Mononuclear cell (primary cell): ENCODE data around the gene SV2C. TPM values are rescaled to one million over a fixed set of nuclear protein-coding genes. Genes with fewer than 3 reads are reported as not detected.
"Not testable (repeated sequence)": the region's sequence is repeated elsewhere in the genome, so short reads cannot be mapped to it uniquely, and the experiment has no call there.

Experiments
- H3K27me3 ChIP-seq: 2 replicates; pipeline ENCODE4 v1.6.0; 2011; ENCODE audit warnings: low read length, control low read depth; ENCODE audit not compliant: insufficient read depth
- H3K4me1 ChIP-seq: 2 replicates; pipeline ENCODE4 v1.5.1; 2011; ENCODE audit warnings: mild to moderate bottlenecking, low read length, control low read depth; ENCODE audit not compliant: insufficient read depth
- H3K4me3 ChIP-seq: 2 replicates; pipeline ENCODE4 v1.5.1; 2011; ENCODE audit warnings: mild to moderate bottlenecking, low read length, moderate library complexity
- H3K9me3 ChIP-seq: 2 replicates; pipeline ENCODE4 v1.5.1; 2011; ENCODE audit warnings: low read depth, mild to moderate bottlenecking, control low read depth, low read length
- total RNA-seq: library from RNA; depleted of rRNA; stranded (reverse); fragments of >200 nt; gene quantifications from one replicate; pipeline ENCODE4 v1.2.3, GENCODE V29; 2012

Gene SV2C
- total RNA-seq, 1 donor: under 0.01 TPM

- Histone ChIP-seq H3K4me3 (no peak overlapping the region), H3K9me3 (no peaks in the 10 kb centered on the region), H3K27me3 (no peaks in the 10 kb centered on the region), H3K4me1 (peaks cover 42% of the 10 kb centered on the region)
These were observed 209.6 kb downstream of the SV2C start for GRCh38 chr5:76292620-76293322.

GRCh38 chr5:76294573-76294972 lies 211.4 kb downstream of the SV2C start:
- no peaks in the 10 kb centered on the region for H3K27me3 ChIP-seq
- H3K4me3 ChIP-seq: no peak overlapping the region
- no peaks in the 10 kb centered on the region for H3K9me3 ChIP-seq
- H3K4me1 ChIP-seq: peaks cover 42% of the 10 kb centered on the region

GRCh38 chr5:76298852-76299251 lies 215.7 kb downstream of the SV2C start:
- no peak overlapping the region for H3K4me3 ChIP-seq
- no peaks in the 10 kb centered on the region for H3K27me3 ChIP-seq
- no peaks in the 10 kb centered on the region for H3K9me3 ChIP-seq
- H3K4me1 ChIP-seq: peaks cover 27% of the 10 kb centered on the region

- H3K9me3 ChIP-seq: no peaks in the 10 kb centered on the region
- peaks cover 27% of the 10 kb centered on the region for H3K4me1 ChIP-seq
- no peak overlapping the region for H3K4me3 ChIP-seq
- no peaks in the 10 kb centered on the region for H3K27me3 ChIP-seq
These were observed 216.4 kb downstream of the SV2C start for GRCh38 chr5:76299592-76299991.

- not testable (repeated sequence) for H3K27me3 ChIP-seq, H3K9me3 ChIP-seq, H3K4me3 ChIP-seq
- H3K4me1 ChIP-seq: peaks cover 35% of the 10 kb centered on the region
These were observed 218.7 kb downstream of the SV2C start for GRCh38 chr5:76301932-76302331.

GRCh38 chr5:76302661-76303060 lies 219.5 kb downstream of the SV2C start:
- not testable (repeated sequence) for H3K4me3 ChIP-seq, H3K9me3 ChIP-seq, H3K27me3 ChIP-seq
- H3K4me1 ChIP-seq: peaks cover 35% of the 10 kb centered on the region

GRCh38 chr5:76303921-76304320 lies 220.7 kb downstream of the SV2C start:
- Histone ChIP-seq H3K4me3 (no peak overlapping the region), H3K4me1 (peaks cover 35% of the 10 kb centered on the region), H3K9me3 (no peaks in the 10 kb centered on the region), H3K27me3 (no peaks in the 10 kb centered on the region)

GRCh38 chr5:76305269-76305668 lies 222.1 kb downstream of the SV2C start:
- no peaks in the 10 kb centered on the region for H3K27me3 ChIP-seq
- H3K4me3 ChIP-seq: no peak overlapping the region
- no peaks in the 10 kb centered on the region for H3K9me3 ChIP-seq
- peaks cover 35% of the 10 kb centered on the region for H3K4me1 ChIP-seq

GRCh38 chr5:76305775-76306174 lies 222.6 kb downstream of the SV2C start:
- no peak overlapping the region for H3K4me3 ChIP-seq
- H3K4me1 ChIP-seq: peaks cover 35% of the 10 kb centered on the region
- H3K9me3 ChIP-seq: no peaks in the 10 kb centered on the region
- no peaks in the 10 kb centered on the region for H3K27me3 ChIP-seq

- H3K4me3 ChIP-seq: no peak overlapping the region
- H3K4me1 ChIP-seq: peaks cover 11% of the 10 kb centered on the region
- no peaks in the 10 kb centered on the region for H3K9me3 ChIP-seq
- H3K27me3 ChIP-seq: no peaks in the 10 kb centered on the region
These were observed 227.0 kb downstream of the SV2C start for GRCh38 chr5:76310208-76310607.

GRCh38 chr5:76312783-76313182 lies 229.6 kb downstream of the SV2C start:
- Histone ChIP-seq H3K4me3 (no peak overlapping the region), H3K4me1 (no peaks in the 10 kb centered on the region)

GRCh38 chr5:76314643-76315042 lies 231.5 kb downstream of the SV2C start:
- no peak overlapping the region for H3K4me3 ChIP-seq
- no peaks in the 10 kb centered on the region for H3K9me3 ChIP-seq
- peaks cover 4% of the 10 kb centered on the region for H3K4me1 ChIP-seq
- no peaks in the 10 kb centered on the region for H3K27me3 ChIP-seq

More at GRCh38 chr5:76312783-76313182, 229.6 kb downstream of the SV2C start:
- H3K27me3 ChIP-seq: no peaks in the 10 kb centered on the region
- H3K9me3 ChIP-seq: no peaks in the 10 kb centered on the region

GRCh38 chr5:76319673-76320072 lies 236.5 kb downstream of the SV2C start:
- Histone ChIP-seq H3K9me3 (no peaks in the 10 kb centered on the region), H3K4me1 (peaks cover 12% of the 10 kb centered on the region), H3K27me3 (no peaks in the 10 kb centered on the region), H3K4me3 (no peak overlapping the region)

- peaks cover 48% of the 10 kb centered on the region for H3K4me1 ChIP-seq
- not testable (repeated sequence) for H3K27me3 ChIP-seq, H3K4me3 ChIP-seq
These were observed 240.3 kb downstream of the SV2C start for GRCh38 chr5:76323494-76323893.

GRCh38 chr5:76325326-76325725 lies 242.1 kb downstream of the SV2C start:
- Histone ChIP-seq H3K4me3 (no peak overlapping the region), H3K9me3 (no peaks in the 10 kb centered on the region), H3K27me3 (no peaks in the 10 kb centered on the region), H3K4me1 (peaks cover 48% of the 10 kb centered on the region)

More at GRCh38 chr5:76323494-76323893, 240.3 kb downstream of the SV2C start:
- not testable (repeated sequence) for H3K9me3 ChIP-seq

GRCh38 chr5:76325876-76326491 lies 242.8 kb downstream of the SV2C start:
- Histone ChIP-seq H3K4me1 (peaks cover 49% of the 10 kb centered on the region), H3K27me3 (no peaks in the 10 kb centered on the region), H3K9me3 (no peaks in the 10 kb centered on the region), H3K4me3 (no peak overlapping the region)
